ENCODE measurements around the gene RNF103. TPM values are rescaled to one million over a fixed set of nuclear protein-coding genes. Genes with fewer than 3 reads are reported as not detected.

RNF103 gene
- total and polyA plus RNA-seq, 2 of the 8 experiments (the other 6 are each of a cell fraction or from before 2014, with no cell fraction given): 3.3 to 7.4 TPM

- TF ChIP-seq CTCF (IDR thresholded peaks at IDR 0.05; ENCODE audit: control extremely low read depth in 1 of 3, insufficient read depth in 1 of 3, low read depth in 1 of 3, low read length in 3 of 3) (no peak), JUND (IDR thresholded peaks at IDR 0.05; ENCODE audit: low read length) (no peak), BCL11A (IDR thresholded peaks at IDR 0.05; ENCODE audit: low read depth in 2 of 2, low read length in 2 of 2) (no peak)
Measured at GRCh38 chr2:86672027-86672545, 48.4 kb upstream of the RNF103 start (continued).

Measured in H1 (cell line).